Transverse colon (tissue), 3 donors: ENCODE measurements around the gene C16orf92.

ENCODE experiments used
- CTCF ChIP-seq, 5 experiments: fragments of 200-600 bp in 3 of 5; fragments of 450-650 bp in 2 of 5; sonication (generic) in 3 of 5; IDR thresholded peaks; 1 replicate in 2 of 5; 2 replicates in 3 of 5; pipeline ENCODE4 v1.5.1; 2016 to 2017; ENCODE audit warnings: antibody characterized with exemption in 5 of 5, inconsistent platforms in 3 of 5, mild to moderate bottlenecking in 2 of 5, moderate library complexity in 1 of 5
- EP300 ChIP-seq: sonication (generic); formaldehyde crosslinking; IDR thresholded peaks from one replicate; pipeline ENCODE4 v1.6.1; 2017; ENCODE audit warnings: antibody characterized with exemption, low read depth
- POLR2A ChIP-seq: fragments of 450-650 bp; IDR thresholded peaks from one replicate; pipeline ENCODE4 v1.6.1; 2016; ENCODE audit warnings: antibody characterized with exemption, mild to moderate bottlenecking, moderate library complexity

GRCh38 chr16:30054451-30054850 is 31.5 kb downstream of the C16orf92 start:
- no peak for TF ChIP-seq CTCF (IDR thresholded peaks at IDR 0.05)
- TF ChIP-seq EP300: no peak
- TF ChIP-seq POLR2A: no peak
